Karpas-422 (cell line): Measurements from ENCODE around the gene GGACT. TPM values are rescaled to one million over a fixed set of nuclear protein-coding genes. Genes with fewer than 3 reads are reported as not detected.

Source experiments
- DNase-seq: peaks from one replicate; pipeline ENCODE4 v3.0.0-alpha.2; 2015
- H2AFZ ChIP-seq: fragments of 200-600 bp; sonication (generic); 2 replicates; pipeline ENCODE4 v1.6.1; 2014; ENCODE audit warnings: antibody characterized with exemption, low read length, mixed read lengths
- H3K27ac ChIP-seq: fragments of 200-600 bp; sonication (generic); 2 replicates; pipeline ENCODE4 v1.5.1; 2014; ENCODE audit warnings: mild to moderate bottlenecking, low read length, moderate library complexity
- H3K27me3 ChIP-seq: fragments of 200-600 bp; sonication (generic); 2 replicates; pipeline ENCODE4 v1.6.1; 2014; ENCODE audit warnings: low read length, mixed read lengths
- H3K36me3 ChIP-seq: fragments of 200-600 bp; sonication (generic); 2 replicates; pipeline ENCODE4 v1.6.1; 2014; ENCODE audit warnings: low read length, mixed read lengths; ENCODE audit not compliant: insufficient read depth
- H3K4me1 ChIP-seq: fragments of 200-600 bp; sonication (generic); 2 replicates; pipeline ENCODE4 v1.6.1; 2014; ENCODE audit warnings: mild to moderate bottlenecking, low read length, mixed read lengths
- H3K4me2 ChIP-seq: fragments of 200-600 bp; sonication (generic); 2 replicates; pipeline ENCODE4 v1.6.1; 2014; ENCODE audit warnings: low read length, low read depth, mild to moderate bottlenecking; ENCODE audit not compliant: poor library complexity, severe bottlenecking
- H3K4me3 ChIP-seq: fragments of 200-600 bp; sonication (generic); 2 replicates; pipeline ENCODE4 v1.5.1; 2014; ENCODE audit warnings: mild to moderate bottlenecking, antibody characterized with exemption, low read length, mixed read lengths
- H3K79me2 ChIP-seq: fragments of 200-600 bp; sonication (generic); 2 replicates; pipeline ENCODE4 v1.6.1; 2014; ENCODE audit warnings: mild to moderate bottlenecking, low read length, mixed read lengths
- H3K9ac ChIP-seq: fragments of 200-600 bp; sonication (generic); 2 replicates; pipeline ENCODE4 v1.6.0; 2014; ENCODE audit warnings: low read length
- H3K9me2 ChIP-seq: fragments of 200-600 bp; sonication (generic), shearing (Covaris generic); replicated peaks from 2 replicates; pipeline ENCODE4 v1.6.0; 2014; ENCODE audit warnings: mild to moderate bottlenecking, low read length, moderate library complexity; ENCODE audit not compliant: insufficient read depth
- H3K9me3 ChIP-seq: fragments of 300-700, 200-600 bp; sonication (generic); 2 replicates; pipeline ENCODE4 v1.6.1; 2014; ENCODE audit warnings: low read length, mixed read lengths
- H4K20me1 ChIP-seq: fragments of 200-600 bp; sonication (generic); 2 replicates; pipeline ENCODE4 v1.6.1; 2014; ENCODE audit warnings: mild to moderate bottlenecking, antibody characterized with exemption, low read length, low read depth; ENCODE audit not compliant: insufficient read depth
- total RNA-seq: library from RNA; depleted of rRNA; stranded (reverse); fragments of >200 nt; shearing (Covaris generic); gene quantifications from 2 replicates; pipeline ENCODE4 v1.2.3, GENCODE V29; 2014; ENCODE audit warnings: low replicate concordance

Gene GGACT
- total RNA-seq, 1 experiment from 2014 or later, result 8.8 TPM

DNA sequence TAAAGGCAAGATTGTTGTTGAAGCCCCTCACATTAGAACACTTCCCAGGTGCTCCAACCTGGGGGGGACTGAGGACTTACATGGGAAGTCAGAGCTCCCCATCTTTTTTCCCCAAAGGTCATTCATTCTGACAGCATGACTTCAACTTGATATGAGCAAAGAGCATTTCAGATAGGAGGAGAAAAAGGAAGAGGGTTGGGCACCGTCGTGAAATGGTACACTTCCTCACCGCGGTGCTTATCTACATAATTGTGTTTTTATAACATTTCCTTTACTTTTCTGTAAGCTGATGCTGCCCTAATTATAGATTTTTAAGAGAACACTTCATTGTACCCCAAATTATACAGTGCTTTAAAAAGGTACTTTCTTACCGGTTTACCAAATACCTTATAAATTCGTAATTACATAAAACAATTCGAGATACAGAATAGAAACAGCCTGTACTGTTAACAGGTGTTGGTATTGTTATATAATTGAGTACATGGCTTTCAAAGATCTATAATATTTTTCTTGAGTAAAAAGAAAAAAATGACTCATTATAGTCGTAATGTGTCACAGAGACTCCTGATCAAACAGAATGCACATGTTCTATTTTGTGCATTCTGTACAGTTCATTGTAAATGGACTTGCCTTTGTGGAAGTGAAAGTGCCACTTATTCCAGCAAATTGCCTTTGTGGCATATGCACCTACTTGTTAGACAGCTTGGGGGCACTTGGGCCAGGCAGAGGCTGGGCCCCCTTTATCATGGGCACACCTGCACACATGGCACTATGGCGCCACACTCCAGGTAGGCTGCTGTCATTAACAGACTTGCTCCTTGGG lies 81.8 kb downstream of the GGACT start:
- Histone ChIP-seq H3K4me1 (no peaks in the 10 kb centered on the region; the same call in 1 of the 2 replicates), H3K9me3 (no peaks in the 10 kb centered on the region), H3K4me2 (peak overlapping the region; percentile 10), H3K4me3 (no peak overlapping the region), H3K9me2 (no peaks in the 10 kb centered on the region), H3K9ac (no peak overlapping the region), H3K27me3 (no peaks in the 10 kb centered on the region), H3K27ac (no peak overlapping the region), H3K36me3 (no peaks in the 10 kb centered on the region), H4K20me1 (no peaks in the 10 kb centered on the region), H2AFZ (no peak overlapping the region), H3K79me2 (no peaks in the 10 kb centered on the region)
- DNase-seq, result no peak

DNA sequence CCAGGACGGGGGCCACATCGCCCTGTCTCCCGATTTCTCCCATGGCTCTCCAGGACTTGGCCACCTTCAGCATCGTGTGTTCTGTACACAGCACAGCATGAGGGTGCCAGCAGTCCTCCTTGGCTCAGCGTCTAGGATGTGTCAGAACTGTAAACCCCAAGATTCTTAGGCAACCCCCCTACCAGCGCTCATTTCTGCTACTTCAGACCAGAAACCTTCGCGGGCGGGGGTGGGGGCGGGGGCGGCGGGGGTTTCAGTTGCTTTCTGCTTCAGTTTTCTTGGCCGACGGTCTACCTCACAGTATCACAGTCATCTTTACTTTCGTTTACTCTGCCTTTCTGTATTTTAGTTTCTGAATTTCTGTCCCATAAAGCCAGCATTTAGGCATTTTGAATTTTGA lies 82.4 kb downstream of the GGACT start:
- H3K9me3 ChIP-seq, result no peaks in the 10 kb centered on the region
- no peak overlapping the region for H3K27ac ChIP-seq
- no peak overlapping the region for H2AFZ ChIP-seq
- no peaks in the 10 kb centered on the region for H3K27me3 ChIP-seq
- H3K9me2 ChIP-seq, result no peaks in the 10 kb centered on the region
- no peaks in the 10 kb centered on the region for H3K36me3 ChIP-seq
- peak overlapping the region; percentile 10 for H3K4me2 ChIP-seq
- H3K4me1 ChIP-seq, result no peaks in the 10 kb centered on the region; the same call in 1 of the 2 replicates
- DNase-seq, result no peak
- H3K9ac ChIP-seq, result no peak overlapping the region
- H3K4me3 ChIP-seq, result no peak overlapping the region
- H4K20me1 ChIP-seq, result no peaks in the 10 kb centered on the region
- H3K79me2 ChIP-seq, result no peaks in the 10 kb centered on the region

DNA sequence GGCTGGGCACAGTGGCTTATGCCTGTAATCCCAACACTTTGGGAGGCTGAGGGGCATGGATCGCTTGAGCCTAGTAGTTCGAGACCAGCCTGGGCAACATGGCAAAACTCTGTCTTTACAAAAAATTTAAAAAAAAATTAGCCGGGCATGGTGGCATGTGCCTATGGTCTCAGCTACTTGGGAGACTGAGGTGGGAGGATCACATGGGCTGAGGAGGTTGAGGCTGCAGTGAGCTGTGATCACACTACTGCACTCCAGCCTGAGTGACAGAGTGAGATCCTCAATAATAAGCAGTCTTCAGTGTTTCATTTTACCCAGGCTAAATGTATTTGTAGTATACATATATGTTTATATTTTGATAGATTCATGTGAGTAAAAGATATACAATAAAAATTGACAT lies 85.0 kb downstream of the GGACT start:
- Histone ChIP-seq H3K27me3 (no peaks in the 10 kb centered on the region), H3K4me3 (no peak overlapping the region), H3K9ac (no peak overlapping the region), H3K36me3 (no peaks in the 10 kb centered on the region), H3K79me2 (no peaks in the 10 kb centered on the region), H3K9me2 (no peaks in the 10 kb centered on the region), H3K9me3 (no peaks in the 10 kb centered on the region), H2AFZ (no peak overlapping the region), H4K20me1 (no peaks in the 10 kb centered on the region), H3K27ac (no peak overlapping the region), H3K4me1 (no peaks in the 10 kb centered on the region; the same call in 1 of the 2 replicates), H3K4me2 (no peak overlapping the region)
- no peak for DNase-seq

DNA sequence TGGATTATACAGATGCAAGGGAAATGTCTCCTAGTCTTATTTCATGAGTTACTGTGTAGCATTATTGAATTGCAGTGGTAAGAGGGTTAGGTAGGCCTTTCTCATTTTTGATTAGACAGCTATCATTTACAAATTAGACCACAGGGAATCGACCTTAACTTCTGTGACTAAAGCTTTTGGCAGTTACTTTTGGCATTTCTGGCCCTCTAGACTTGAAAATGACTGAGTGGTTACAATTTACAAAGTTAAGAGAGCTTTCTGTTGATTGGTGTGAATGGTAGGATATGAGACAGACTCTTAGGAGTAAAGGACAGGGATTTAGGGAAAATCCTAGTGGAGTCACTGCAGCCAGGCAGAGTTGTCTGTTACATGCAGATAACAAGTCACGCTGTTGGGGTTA lies 86.1 kb downstream of the GGACT start:
- no peak overlapping the region for H3K9ac ChIP-seq
- H3K79me2 ChIP-seq, result no peaks in the 10 kb centered on the region
- H4K20me1 ChIP-seq, result no peaks in the 10 kb centered on the region
- H2AFZ ChIP-seq, result no peak overlapping the region
- no peaks in the 10 kb centered on the region for H3K9me3 ChIP-seq
- H3K4me1 ChIP-seq, result no peaks in the 10 kb centered on the region; the same call in 1 of the 2 replicates
- DNase-seq, result no peak
- H3K9me2 ChIP-seq, result no peaks in the 10 kb centered on the region
- no peaks in the 10 kb centered on the region for H3K36me3 ChIP-seq
- no peak overlapping the region for H3K4me2 ChIP-seq
- H3K27ac ChIP-seq, result no peak overlapping the region
- no peak overlapping the region for H3K4me3 ChIP-seq
- no peaks in the 10 kb centered on the region for H3K27me3 ChIP-seq

DNA sequence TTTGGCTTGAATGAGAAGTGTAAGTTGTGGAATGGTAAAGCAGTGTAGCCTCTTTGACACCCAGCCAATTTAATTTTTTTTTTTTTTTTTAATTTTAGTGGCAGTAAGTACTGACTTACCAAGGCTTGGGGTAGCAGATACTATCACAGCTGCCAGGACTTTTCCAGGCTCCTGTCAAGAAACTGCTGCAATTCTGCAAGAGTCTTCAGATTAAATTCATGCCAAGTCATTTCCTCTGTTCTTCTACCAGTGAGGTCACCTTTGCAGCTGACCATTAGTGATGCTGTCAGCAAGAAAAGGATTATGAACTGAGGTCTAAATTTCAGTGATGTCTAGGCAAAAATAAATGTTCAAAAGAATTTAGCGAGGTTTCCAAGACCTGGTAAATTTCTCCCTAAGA lies 91.2 kb downstream of the GGACT start:
- Histone ChIP-seq H3K4me3 (no peak overlapping the region), H3K27me3 (no peaks in the 10 kb centered on the region), H3K9me3 (no peaks in the 10 kb centered on the region), H3K9ac (no peak overlapping the region), H2AFZ (no peak overlapping the region), H3K4me1 (no peaks in the 10 kb centered on the region), H3K27ac (no peak overlapping the region), H4K20me1 (no peaks in the 10 kb centered on the region), H3K36me3 (no peaks in the 10 kb centered on the region), H3K9me2 (no peaks in the 10 kb centered on the region), H3K79me2 (no peaks in the 10 kb centered on the region), H3K4me2 (no peak overlapping the region)
- DNase-seq, result no peak

DNA sequence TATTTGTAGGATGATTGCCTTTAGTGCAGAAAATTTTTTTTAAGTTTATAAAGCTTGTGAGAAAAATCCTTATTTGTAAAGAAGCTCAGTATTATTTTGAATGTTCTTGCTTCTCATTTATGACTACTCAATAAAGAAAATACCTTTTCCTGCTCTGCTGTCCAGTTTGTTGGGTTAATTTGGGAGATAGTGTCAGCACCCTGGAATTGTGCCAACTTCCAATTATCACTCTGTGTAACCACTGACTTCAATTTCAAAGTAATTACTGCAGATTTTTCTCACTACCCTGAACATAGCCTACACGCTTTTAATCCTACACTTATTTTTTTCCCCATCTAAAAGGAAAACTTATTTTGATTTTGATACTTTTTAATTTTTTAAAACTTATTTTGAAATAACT lies 93.1 kb downstream of the GGACT start:
- Histone ChIP-seq H4K20me1 (no peaks in the 10 kb centered on the region), H3K27ac (no peak overlapping the region), H3K9ac (no peak overlapping the region), H3K79me2 (no peaks in the 10 kb centered on the region), H3K4me3 (no peak overlapping the region), H3K9me3 (no peaks in the 10 kb centered on the region), H3K36me3 (no peaks in the 10 kb centered on the region), H3K4me2 (no peak overlapping the region), H3K27me3 (no peaks in the 10 kb centered on the region), H2AFZ (no peak overlapping the region), H3K4me1 (no peaks in the 10 kb centered on the region), H3K9me2 (no peaks in the 10 kb centered on the region)
- DNase-seq, result no peak

DNA sequence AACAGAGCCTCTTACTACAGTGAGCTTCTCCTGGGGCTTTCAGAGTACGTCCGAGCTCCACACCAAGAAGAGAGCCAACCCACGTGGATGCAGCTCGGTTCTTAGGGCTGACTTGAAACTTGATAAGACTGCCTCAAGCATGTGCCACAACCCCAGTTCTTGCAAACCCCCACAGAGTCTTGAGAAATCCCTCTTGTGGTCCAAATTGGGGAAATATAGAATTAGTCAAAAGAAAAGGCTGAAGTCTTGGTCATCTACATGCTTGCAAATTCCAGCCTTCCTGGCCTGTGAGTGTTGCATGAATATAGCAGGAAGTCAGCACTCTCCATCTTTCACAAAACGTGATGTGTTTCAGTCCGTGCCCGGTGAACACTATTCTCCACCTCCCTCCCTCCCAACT lies 95.2 kb downstream of the GGACT start:
- no peak overlapping the region for H2AFZ ChIP-seq
- H3K9ac ChIP-seq, result no peak overlapping the region
- no peak for DNase-seq
- H3K27ac ChIP-seq, result no peak overlapping the region
- no peak overlapping the region for H3K4me2 ChIP-seq
- H3K9me3 ChIP-seq, result no peaks in the 10 kb centered on the region
- H3K4me1 ChIP-seq, result no peaks in the 10 kb centered on the region
- H4K20me1 ChIP-seq, result no peaks in the 10 kb centered on the region
- H3K4me3 ChIP-seq, result no peak overlapping the region
- no peaks in the 10 kb centered on the region for H3K9me2 ChIP-seq
- H3K79me2 ChIP-seq, result no peaks in the 10 kb centered on the region
- H3K27me3 ChIP-seq, result no peaks in the 10 kb centered on the region
- no peaks in the 10 kb centered on the region for H3K36me3 ChIP-seq

DNA sequence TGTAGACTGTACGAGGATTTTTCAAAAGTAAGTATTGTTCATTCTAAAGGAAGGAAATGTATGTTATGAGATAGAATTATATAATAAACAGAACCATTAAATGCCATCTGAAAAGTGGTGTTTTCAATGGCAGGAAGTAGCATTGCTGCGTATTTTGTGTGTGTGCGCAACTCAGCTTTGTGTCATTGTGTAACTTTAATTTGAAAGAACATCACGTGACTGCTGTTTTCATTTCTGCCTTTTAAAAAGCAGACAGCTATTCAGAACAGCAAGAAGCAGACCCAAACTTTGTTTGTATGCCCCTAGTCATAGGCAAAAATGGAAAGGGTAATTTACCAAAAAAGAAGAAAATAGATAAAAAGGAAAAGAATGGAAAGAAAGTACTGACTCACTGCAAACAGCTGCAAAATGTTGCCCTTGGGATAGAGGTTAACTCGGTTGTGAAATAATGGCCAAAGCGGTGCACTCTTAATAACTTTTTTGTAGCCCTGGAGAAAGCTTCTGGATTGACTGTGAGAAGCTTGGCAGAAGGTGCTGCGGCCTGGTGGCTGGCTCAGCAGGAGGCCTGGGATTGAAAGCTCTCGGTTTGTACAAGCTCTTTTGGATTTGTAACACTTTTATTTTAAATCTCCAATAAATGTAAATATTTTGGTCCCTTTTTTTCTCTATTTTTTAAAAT lies 97.3 kb downstream of the GGACT start:
- H3K9me3 ChIP-seq, result no peaks in the 10 kb centered on the region
- no peaks in the 10 kb centered on the region for H3K36me3 ChIP-seq
- no peaks in the 10 kb centered on the region for H3K79me2 ChIP-seq
- no peak for DNase-seq
- no peaks in the 10 kb centered on the region for H3K9me2 ChIP-seq
- H3K4me1 ChIP-seq, result no peaks in the 10 kb centered on the region
- no peak overlapping the region for H3K4me3 ChIP-seq
- H3K9ac ChIP-seq, result no peak overlapping the region
- no peak overlapping the region for H3K4me2 ChIP-seq
- no peaks in the 10 kb centered on the region for H4K20me1 ChIP-seq
- no peak overlapping the region for H3K27ac ChIP-seq
- no peaks in the 10 kb centered on the region for H3K27me3 ChIP-seq
- no peak overlapping the region for H2AFZ ChIP-seq
